Karpas-422 (cell line): ENCODE data around the gene IVNS1ABP. TPM values are rescaled to one million over a fixed set of nuclear protein-coding genes. Genes with fewer than 3 reads are reported as not detected.

Source experiments
- DNase-seq: peaks from one replicate; pipeline ENCODE4 v3.0.0-alpha.2; 2015
- H2AFZ ChIP-seq: fragments of 200-600 bp; sonication (generic); 2 replicates; pipeline ENCODE4 v1.6.1; 2014; ENCODE audit warnings: antibody characterized with exemption, low read length, mixed read lengths
- H3K27ac ChIP-seq: fragments of 200-600 bp; sonication (generic); 2 replicates; pipeline ENCODE4 v1.5.1; 2014; ENCODE audit warnings: mild to moderate bottlenecking, low read length, moderate library complexity
- H3K27me3 ChIP-seq: fragments of 200-600 bp; sonication (generic); 2 replicates; pipeline ENCODE4 v1.6.1; 2014; ENCODE audit warnings: low read length, mixed read lengths
- H3K36me3 ChIP-seq: fragments of 200-600 bp; sonication (generic); 2 replicates; pipeline ENCODE4 v1.6.1; 2014; ENCODE audit warnings: low read length, mixed read lengths; ENCODE audit not compliant: insufficient read depth
- H3K4me1 ChIP-seq: fragments of 200-600 bp; sonication (generic); 2 replicates; pipeline ENCODE4 v1.6.1; 2014; ENCODE audit warnings: mild to moderate bottlenecking, low read length, mixed read lengths
- H3K4me2 ChIP-seq: fragments of 200-600 bp; sonication (generic); 2 replicates; pipeline ENCODE4 v1.6.1; 2014; ENCODE audit warnings: low read length, low read depth, mild to moderate bottlenecking; ENCODE audit not compliant: poor library complexity, severe bottlenecking
- H3K4me3 ChIP-seq: fragments of 200-600 bp; sonication (generic); 2 replicates; pipeline ENCODE4 v1.5.1; 2014; ENCODE audit warnings: mild to moderate bottlenecking, antibody characterized with exemption, low read length, mixed read lengths
- H3K79me2 ChIP-seq: fragments of 200-600 bp; sonication (generic); 2 replicates; pipeline ENCODE4 v1.6.1; 2014; ENCODE audit warnings: mild to moderate bottlenecking, low read length, mixed read lengths
- H3K9ac ChIP-seq: fragments of 200-600 bp; sonication (generic); 2 replicates; pipeline ENCODE4 v1.6.0; 2014; ENCODE audit warnings: low read length
- H3K9me2 ChIP-seq: fragments of 200-600 bp; sonication (generic), shearing (Covaris generic); replicated peaks from 2 replicates; pipeline ENCODE4 v1.6.0; 2014; ENCODE audit warnings: mild to moderate bottlenecking, low read length, moderate library complexity; ENCODE audit not compliant: insufficient read depth
- H3K9me3 ChIP-seq: fragments of 300-700, 200-600 bp; sonication (generic); 2 replicates; pipeline ENCODE4 v1.6.1; 2014; ENCODE audit warnings: low read length, mixed read lengths
- H4K20me1 ChIP-seq: fragments of 200-600 bp; sonication (generic); 2 replicates; pipeline ENCODE4 v1.6.1; 2014; ENCODE audit warnings: mild to moderate bottlenecking, antibody characterized with exemption, low read length, low read depth; ENCODE audit not compliant: insufficient read depth
- total RNA-seq: library from RNA; depleted of rRNA; stranded (reverse); fragments of >200 nt; shearing (Covaris generic); gene quantifications from 2 replicates; pipeline ENCODE4 v1.2.3, GENCODE V29; 2014; ENCODE audit warnings: low replicate concordance

The IVNS1ABP gene
- total RNA-seq, 1 experiment from 2014 or later, result 113 TPM

DNA sequence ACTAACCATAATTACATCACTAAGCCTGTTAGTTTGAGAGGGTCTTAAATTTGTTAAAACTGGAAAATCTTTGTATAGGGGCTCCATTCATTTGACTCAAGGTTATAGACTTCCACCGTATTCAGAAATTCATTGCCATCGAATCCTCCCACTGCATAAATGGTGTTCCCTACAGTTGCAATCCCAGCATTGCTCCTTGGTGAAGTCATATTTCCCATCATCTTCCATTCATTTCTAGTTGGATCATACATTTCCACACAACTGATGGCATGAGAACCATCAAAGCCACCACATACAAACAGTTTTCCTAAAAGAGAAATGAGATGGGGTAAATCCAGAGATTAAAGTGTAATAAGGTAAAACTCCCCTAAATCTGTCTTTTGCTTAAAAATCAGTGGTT lies 19.1 kb downstream of the IVNS1ABP start:
- H3K4me3 ChIP-seq, result no peak overlapping the region
- no peak overlapping the region for H3K9ac ChIP-seq
- no peak overlapping the region for H2AFZ ChIP-seq
- H4K20me1 ChIP-seq, result no peaks in the 10 kb centered on the region
- no peak overlapping the region for H3K27ac ChIP-seq
- no peaks in the 10 kb centered on the region for H3K27me3 ChIP-seq
- DNase-seq, result no peak
- no peaks in the 10 kb centered on the region for H3K4me1 ChIP-seq
- H3K79me2 ChIP-seq, result 0 out of 2 replicates have a peak, but pooled peaks cover 3% of the 10 kb centered on the region
- H3K9me2 ChIP-seq, result no peaks in the 10 kb centered on the region
- H3K4me2 ChIP-seq, result no peak overlapping the region
- peaks cover 78% of the 10 kb centered on the region for H3K36me3 ChIP-seq
- H3K9me3 ChIP-seq, result no peaks in the 10 kb centered on the region

DNA sequence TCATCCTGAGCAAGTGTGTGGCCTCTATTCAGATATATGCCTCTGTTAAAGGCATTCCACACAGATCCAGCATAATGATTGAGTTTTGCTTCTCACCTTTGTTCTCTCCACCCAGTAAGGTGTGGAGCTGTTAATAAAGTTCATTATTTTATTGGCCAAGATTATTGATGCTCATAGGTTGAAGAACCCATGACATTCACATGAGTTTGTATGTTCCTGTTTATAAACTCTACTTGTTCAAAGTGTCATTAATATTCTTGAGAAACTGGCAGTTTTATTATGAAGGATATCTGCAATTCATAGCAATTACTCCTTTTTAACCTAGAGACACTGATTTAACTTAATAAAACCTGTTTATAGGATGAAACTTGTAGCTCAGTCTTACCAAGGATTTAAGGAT lies 22.0 kb downstream of the IVNS1ABP start:
- H3K9me2 ChIP-seq, result no peaks in the 10 kb centered on the region
- no peaks in the 10 kb centered on the region for H3K27me3 ChIP-seq
- H3K27ac ChIP-seq, result no peak overlapping the region
- no peak for DNase-seq
- H2AFZ ChIP-seq, result no peak overlapping the region
- H3K79me2 ChIP-seq, result no peaks in the 10 kb centered on the region
- no peak overlapping the region for H3K4me3 ChIP-seq
- no peak overlapping the region for H3K4me2 ChIP-seq
- H3K36me3 ChIP-seq, result peaks cover 52% of the 10 kb centered on the region
- H3K4me1 ChIP-seq, result no peaks in the 10 kb centered on the region
- H3K9ac ChIP-seq, result no peak overlapping the region
- no peaks in the 10 kb centered on the region for H3K9me3 ChIP-seq
- H4K20me1 ChIP-seq, result no peaks in the 10 kb centered on the region

DNA sequence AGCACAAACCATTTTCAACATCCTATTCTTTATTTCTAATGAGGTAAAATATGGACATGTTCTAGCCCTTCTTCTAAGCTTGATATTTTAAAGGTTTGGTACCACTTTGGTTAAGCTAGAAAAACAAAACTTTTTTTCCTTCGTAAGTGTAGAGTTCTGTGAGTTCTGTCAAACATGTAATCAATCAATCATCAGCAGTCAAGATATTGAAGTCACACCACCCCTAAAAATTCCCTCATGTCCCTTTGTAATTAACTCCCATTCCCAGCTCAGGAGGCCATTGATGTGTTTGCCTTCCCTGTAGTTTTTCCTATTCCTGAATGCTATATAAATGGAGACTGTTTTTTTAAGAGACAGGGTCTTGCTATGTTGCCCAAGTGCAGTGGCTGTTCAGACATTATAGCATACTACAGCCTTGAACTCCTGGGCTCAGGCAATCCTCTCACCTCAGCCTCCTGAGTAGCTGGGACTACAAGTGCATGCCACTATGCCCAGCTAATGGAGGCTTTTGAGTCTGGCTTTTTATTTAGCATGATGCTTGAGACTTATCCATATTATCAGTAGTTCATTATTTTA lies 23.0 kb downstream of the IVNS1ABP start:
- Histone ChIP-seq H3K79me2 (no peaks in the 10 kb centered on the region), H3K36me3 (peaks cover 43% of the 10 kb centered on the region), H3K4me2 (no peak overlapping the region), H3K4me1 (no peaks in the 10 kb centered on the region), H2AFZ (no peak overlapping the region), H3K9ac (no peak overlapping the region), H4K20me1 (no peaks in the 10 kb centered on the region), H3K27me3 (no peaks in the 10 kb centered on the region), H3K4me3 (no peak overlapping the region), H3K9me3 (no peaks in the 10 kb centered on the region), H3K9me2 (no peaks in the 10 kb centered on the region), H3K27ac (no peak overlapping the region)
- no peak for DNase-seq

DNA sequence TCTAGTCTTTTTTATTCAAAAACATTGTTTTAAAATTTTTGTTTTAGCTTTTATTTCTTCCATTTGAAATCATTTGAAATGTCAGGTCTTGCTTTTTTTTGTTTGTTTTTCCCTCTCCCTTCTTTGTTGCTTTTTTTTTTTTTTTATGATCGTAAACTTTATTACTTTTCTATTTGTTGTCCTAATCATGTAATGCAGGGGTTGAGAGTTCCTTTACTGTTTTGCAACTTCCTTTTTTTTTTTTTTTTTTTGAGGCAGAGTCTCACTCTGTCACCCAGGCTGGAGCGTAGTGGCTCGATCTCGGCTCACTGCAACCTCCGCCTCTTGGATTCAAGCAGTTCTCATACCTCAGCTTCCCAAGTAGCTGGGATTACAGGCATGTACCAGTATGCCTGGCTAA lies 24.8 kb downstream of the IVNS1ABP start:
- no peaks in the 10 kb centered on the region for H3K79me2 ChIP-seq
- H3K9me2 ChIP-seq, result no peaks in the 10 kb centered on the region
- no peaks in the 10 kb centered on the region for H3K4me1 ChIP-seq
- H3K4me3 ChIP-seq, result no peak overlapping the region
- no peak overlapping the region for H3K4me2 ChIP-seq
- H3K36me3 ChIP-seq, result peaks cover 25% of the 10 kb centered on the region
- H4K20me1 ChIP-seq, result no peaks in the 10 kb centered on the region
- no peaks in the 10 kb centered on the region for H3K27me3 ChIP-seq
- DNase-seq, result no peak
- H2AFZ ChIP-seq, result no peak overlapping the region
- no peaks in the 10 kb centered on the region for H3K9me3 ChIP-seq
- H3K9ac ChIP-seq, result no peak overlapping the region
- H3K27ac ChIP-seq, result no peak overlapping the region

DNA sequence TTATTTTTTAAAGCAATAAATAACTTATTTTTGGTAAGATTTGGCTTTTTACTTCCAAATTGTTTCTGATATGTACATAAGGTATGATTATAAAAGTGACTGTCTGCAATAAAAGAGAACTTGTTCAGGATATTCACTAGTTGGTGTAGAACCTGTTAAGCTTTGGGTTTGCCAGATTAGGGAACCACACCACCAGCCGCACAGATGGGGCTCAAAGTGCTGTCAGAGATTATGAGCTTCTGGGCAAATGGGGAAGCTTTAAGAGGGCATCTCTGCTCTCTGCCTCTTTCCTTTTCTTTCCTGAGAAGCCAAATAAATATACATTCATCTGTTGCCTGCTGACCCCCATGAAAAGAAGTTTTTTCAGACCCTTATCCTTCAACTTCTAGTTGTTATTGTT lies 25.4 kb downstream of the IVNS1ABP start:
- no peak overlapping the region for H3K4me3 ChIP-seq
- H3K79me2 ChIP-seq, result no peaks in the 10 kb centered on the region
- H3K9ac ChIP-seq, result no peak overlapping the region
- H4K20me1 ChIP-seq, result no peaks in the 10 kb centered on the region
- H3K4me2 ChIP-seq, result no peak overlapping the region
- no peaks in the 10 kb centered on the region for H3K9me3 ChIP-seq
- DNase-seq, result no peak
- H3K4me1 ChIP-seq, result no peaks in the 10 kb centered on the region
- H3K27me3 ChIP-seq, result no peaks in the 10 kb centered on the region
- no peaks in the 10 kb centered on the region for H3K9me2 ChIP-seq
- no peak overlapping the region for H3K27ac ChIP-seq
- peaks cover 19% of the 10 kb centered on the region for H3K36me3 ChIP-seq
- no peak overlapping the region for H2AFZ ChIP-seq

DNA sequence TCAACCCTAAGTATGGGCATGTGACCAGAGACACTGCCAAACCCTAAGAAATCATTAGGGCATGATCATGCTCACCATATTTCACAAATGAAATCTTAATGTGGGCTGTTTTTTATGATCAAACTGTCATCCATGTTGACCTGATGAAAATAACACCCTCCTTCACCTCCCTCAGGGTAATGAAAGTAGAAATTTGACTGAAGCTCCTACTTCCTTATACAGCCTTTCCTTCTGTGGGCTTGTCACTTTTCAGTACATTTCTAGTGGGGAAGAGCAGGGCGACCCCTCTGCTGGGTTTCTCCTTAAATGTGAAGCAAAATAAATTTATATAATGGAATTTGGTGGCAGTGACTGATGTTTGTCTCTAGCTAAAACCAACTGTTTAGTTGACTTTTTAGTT lies 25.9 kb downstream of the IVNS1ABP start:
- peak; percentile 48 for DNase-seq
- Histone ChIP-seq H3K9me2 (no peaks in the 10 kb centered on the region), H3K27me3 (no peaks in the 10 kb centered on the region), H3K4me2 (no peak overlapping the region), H3K36me3 (peaks cover 14% of the 10 kb centered on the region; the same call in 1 of the 2 replicates), H3K4me1 (no peaks in the 10 kb centered on the region), H3K9me3 (no peaks in the 10 kb centered on the region), H2AFZ (no peak overlapping the region), H3K79me2 (no peaks in the 10 kb centered on the region), H3K4me3 (no peak overlapping the region), H3K27ac (no peak overlapping the region), H3K9ac (no peak overlapping the region), H4K20me1 (no peaks in the 10 kb centered on the region)

DNA sequence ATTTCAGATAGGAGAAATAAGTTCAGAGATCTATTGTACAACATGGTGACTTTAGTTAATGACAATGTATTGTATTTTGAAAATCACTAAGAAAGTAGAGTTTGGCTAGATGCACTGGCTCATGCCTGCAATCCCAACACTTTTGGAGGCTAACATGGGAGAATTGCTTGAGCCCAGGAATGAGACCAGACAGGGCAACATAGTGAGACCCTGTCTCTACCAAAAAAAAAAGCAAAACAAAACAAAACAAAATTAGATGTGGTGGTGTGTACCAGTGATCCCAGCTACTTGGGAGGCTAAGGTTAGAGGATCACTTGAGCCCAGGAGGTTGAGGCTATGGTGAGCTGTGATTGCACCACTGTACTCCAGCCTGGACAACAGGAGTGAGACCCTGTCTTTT lies 27.2 kb downstream of the IVNS1ABP start:
- H3K9ac ChIP-seq, result no peak overlapping the region
- H3K4me2 ChIP-seq, result no peak overlapping the region
- H3K27ac ChIP-seq, result no peak overlapping the region
- no peaks in the 10 kb centered on the region for H3K4me1 ChIP-seq
- H3K9me2 ChIP-seq, result no peaks in the 10 kb centered on the region
- no peak for DNase-seq
- peaks cover 1% of the 10 kb centered on the region; the same call in 1 of the 2 replicates for H3K36me3 ChIP-seq
- H3K4me3 ChIP-seq, result no peak overlapping the region
- no peak overlapping the region for H2AFZ ChIP-seq
- H3K79me2 ChIP-seq, result no peaks in the 10 kb centered on the region
- no peaks in the 10 kb centered on the region for H3K9me3 ChIP-seq
- H3K27me3 ChIP-seq, result no peaks in the 10 kb centered on the region
- H4K20me1 ChIP-seq, result no peaks in the 10 kb centered on the region

DNA sequence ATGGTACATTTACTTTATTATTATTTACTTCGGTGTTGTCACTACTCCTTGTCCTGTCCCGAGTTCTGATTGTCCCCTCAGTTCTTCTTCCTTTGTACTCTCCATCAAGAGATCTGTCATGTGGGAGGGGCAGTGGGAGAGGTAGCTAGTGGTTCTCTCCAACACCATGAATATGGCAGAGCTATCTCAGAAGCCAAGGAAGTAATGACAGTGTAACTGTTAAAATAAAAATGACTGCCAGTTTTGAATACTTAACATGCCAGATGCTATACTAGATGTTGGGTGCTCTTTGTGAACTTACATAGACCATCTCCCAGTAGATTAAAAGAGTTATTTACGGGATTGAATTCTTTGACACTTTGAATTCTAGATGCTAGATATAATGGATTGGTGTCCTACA lies 28.6 kb downstream of the IVNS1ABP start:
- Histone ChIP-seq H2AFZ (no peak overlapping the region), H3K9me3 (no peaks in the 10 kb centered on the region), H3K9ac (no peak overlapping the region), H3K36me3 (no peaks in the 10 kb centered on the region), H3K27ac (no peak overlapping the region), H3K4me1 (no peaks in the 10 kb centered on the region), H4K20me1 (no peaks in the 10 kb centered on the region), H3K79me2 (no peaks in the 10 kb centered on the region), H3K4me3 (no peak overlapping the region), H3K27me3 (no peaks in the 10 kb centered on the region), H3K4me2 (no peak overlapping the region), H3K9me2 (no peaks in the 10 kb centered on the region)
- DNase-seq, result no peak

DNA sequence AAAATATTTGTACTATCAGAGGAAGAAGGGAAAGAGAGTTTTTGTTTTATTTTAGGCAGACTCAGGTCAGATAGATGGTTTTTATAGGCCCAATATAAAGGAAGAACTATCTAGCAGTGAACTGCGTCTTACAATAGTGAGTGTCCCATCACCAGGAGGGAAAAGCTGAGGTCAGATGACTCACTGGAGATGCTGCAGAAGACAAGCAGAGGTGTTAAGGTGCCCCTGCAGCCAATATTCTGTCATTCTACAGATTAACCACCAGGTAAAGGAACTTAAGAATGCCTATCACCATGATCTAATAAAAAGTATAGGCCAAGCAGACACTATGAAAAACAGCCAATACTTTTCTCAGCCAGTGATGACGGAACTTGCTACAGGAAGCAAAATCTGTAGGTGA lies 29.6 kb downstream of the IVNS1ABP start:
- Histone ChIP-seq H4K20me1 (no peaks in the 10 kb centered on the region), H3K9ac (no peak overlapping the region), H3K27ac (no peak overlapping the region), H3K79me2 (no peaks in the 10 kb centered on the region), H2AFZ (no peak overlapping the region), H3K9me2 (no peaks in the 10 kb centered on the region), H3K36me3 (no peaks in the 10 kb centered on the region), H3K27me3 (no peaks in the 10 kb centered on the region), H3K4me1 (no peaks in the 10 kb centered on the region), H3K4me3 (no peak overlapping the region), H3K9me3 (no peaks in the 10 kb centered on the region), H3K4me2 (no peak overlapping the region)
- no peak for DNase-seq
